ENCODE results near the gene KIF3A.
A peak's percentile ranks its signal among the peaks of the same experiment; 100 is the strongest.

Gene KIF3A

DNA sequence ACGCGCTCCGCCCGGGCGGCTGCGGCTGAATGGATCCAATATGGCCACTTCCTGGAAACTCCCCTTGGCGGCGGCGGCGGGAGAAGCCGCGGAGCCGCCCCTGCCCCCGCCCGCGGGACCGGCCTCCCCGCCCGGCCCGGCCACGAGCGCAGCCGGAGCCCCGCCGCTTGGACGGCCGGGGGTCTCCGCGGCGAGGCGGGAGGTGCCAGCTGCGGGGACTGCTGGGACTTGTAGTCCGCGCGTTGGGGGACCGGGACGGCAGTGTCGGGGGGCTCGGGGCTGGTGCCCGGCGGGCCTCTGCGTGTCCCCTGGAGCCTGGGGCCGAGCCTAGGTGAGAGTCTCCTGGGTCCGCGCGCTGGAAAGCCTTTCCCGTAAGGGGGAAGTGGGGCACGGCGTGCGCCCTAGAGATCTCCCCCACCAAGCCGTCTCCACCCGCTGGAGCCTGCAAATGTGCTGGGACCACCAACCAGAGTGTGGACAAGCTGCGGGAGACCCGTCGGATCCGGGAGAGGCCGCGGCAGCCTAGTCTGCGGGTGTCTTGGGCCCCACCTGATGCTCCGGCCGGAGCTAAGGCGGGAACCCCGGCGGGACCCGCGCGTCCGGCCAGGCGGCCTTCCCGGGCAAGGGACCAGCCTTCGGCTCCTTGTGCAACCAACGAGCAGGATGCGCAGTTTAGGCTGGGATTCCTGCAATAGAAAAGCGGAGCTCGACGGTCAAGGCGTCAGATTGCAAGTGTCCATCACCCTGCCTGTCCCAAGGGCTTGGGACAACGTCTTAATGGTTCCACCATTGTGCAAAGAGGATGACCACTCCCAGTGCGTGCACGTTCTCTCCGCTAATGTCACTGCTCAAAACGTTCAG, 40.1 kb upstream of the KIF3A start, which contains the start of gene SEPTIN8:
Gene SEPTIN8 (minus strand): TSS at position 31 of the 861 bp plus-strand sequence. CDS start 102 bp downstream, outside the sequence.
- Histone ChIP-seq H3K36me3 (no peaks in the 10 kb centered on the region), H3K27me3 (no peaks in the 10 kb centered on the region), H3K4me3 (peak within 1 kb of the TSS; percentile 63 to 90), H3K4me1 (peaks cover 0 to 58% (median 36%) of the 10 kb centered on the region in 4 donors), H3K9me3 (no peaks in the 10 kb centered on the region), H3K27ac (peak within 1 kb of the TSS; percentile 85 to 98)
- TF ChIP-seq, protein P1, sequence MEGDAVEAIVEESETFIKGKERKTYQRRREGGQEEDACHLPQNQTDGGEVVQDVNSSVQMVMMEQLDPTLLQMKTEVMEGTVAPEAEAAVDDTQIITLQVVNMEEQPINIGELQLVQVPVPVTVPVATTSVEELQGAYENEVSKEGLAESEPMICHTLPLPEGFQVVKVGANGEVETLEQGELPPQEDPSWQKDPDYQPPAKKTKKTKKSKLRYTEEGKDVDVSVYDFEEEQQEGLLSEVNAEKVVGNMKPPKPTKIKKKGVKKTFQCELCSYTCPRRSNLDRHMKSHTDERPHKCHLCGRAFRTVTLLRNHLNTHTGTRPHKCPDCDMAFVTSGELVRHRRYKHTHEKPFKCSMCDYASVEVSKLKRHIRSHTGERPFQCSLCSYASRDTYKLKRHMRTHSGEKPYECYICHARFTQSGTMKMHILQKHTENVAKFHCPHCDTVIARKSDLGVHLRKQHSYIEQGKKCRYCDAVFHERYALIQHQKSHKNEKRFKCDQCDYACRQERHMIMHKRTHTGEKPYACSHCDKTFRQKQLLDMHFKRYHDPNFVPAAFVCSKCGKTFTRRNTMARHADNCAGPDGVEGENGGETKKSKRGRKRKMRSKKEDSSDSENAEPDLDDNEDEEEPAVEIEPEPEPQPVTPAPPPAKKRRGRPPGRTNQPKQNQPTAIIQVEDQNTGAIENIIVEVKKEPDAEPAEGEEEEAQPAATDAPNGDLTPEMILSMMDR (IDR thresholded peaks at IDR 0.05) = no peak
- intact Hi-C loops (cut with DNase I; ENCODE audit: low total_unique reads) = no loop called here
- DNase-seq = peak; percentile 59 to 81

DNA sequence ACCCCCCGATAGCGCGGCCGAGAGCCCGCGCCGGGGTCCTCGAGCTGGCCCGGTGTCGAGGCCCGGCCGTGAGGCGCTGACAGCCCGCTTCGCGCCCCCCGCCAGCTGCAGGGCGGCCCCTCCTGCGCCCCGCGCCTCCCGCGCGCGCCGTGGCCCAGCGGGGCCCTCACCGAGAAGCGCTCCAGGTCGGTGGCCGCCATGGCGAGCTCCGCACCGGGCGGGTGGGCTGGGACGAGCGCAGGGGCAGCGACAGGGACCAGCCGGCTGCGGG, 39.5 kb upstream of the KIF3A start:
- H3K27ac ChIP-seq = peak overlapping the region; percentile 85 to 98
- peak overlapping the region; percentile 63 to 90 for H3K4me3 ChIP-seq
- H3K27me3 ChIP-seq = no peaks in the 10 kb centered on the region
- H3K36me3 ChIP-seq = no peaks in the 10 kb centered on the region
- H3K4me1 ChIP-seq = peaks cover 0 to 60% (median 42%) of the 10 kb centered on the region in 4 donors
- DNase-seq = no peak
- intact Hi-C loops (cut with DNase I; ENCODE audit: low total_unique reads) = no loop called here
- H3K9me3 ChIP-seq = no peaks in the 10 kb centered on the region
- TF ChIP-seq, protein P1 (IDR thresholded peaks at IDR 0.05) = no peak

DNA sequence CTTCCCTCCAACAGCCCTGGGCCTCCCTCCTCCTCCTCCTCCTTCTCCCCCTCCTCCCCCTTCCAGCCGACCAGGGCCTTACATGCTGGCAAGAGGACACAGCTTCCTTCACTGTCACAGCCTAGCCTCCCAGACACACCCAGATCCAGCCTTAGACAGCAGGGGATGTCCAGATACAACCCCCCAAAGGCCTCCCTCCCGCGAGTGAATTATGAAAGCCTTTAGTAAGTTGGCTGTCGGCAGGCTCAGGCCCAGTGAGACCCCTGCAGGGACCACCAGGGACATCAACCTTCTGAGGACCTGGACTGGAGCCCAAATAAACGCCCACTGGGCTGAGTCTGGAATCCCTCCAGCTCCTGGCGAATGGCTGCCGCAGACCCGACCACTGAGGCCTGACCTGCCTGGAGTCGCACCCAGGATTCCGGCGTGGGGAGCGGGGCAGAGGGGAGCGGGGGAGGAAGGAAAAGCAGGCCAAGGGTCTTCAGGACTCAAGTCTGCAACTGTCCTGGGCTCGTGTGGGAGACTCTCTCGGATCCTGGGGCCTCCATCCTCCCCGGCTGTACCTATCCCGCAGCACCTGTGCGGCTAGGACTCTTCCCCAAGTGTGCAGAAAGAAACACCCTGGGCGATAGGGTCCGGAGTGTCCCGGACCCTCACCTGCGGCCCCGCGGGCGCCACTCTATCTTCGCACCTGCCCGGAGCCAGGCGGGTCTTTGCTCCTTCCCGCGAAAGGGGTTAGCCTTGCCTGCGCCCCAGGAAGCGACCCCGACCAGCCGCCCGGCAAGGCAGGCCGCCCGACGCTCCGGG, 39.0 kb upstream of the KIF3A start:
- Histone ChIP-seq H3K4me3 (peak overlapping the region; percentile 63 to 90), H3K9me3 (no peaks in the 10 kb centered on the region), H3K36me3 (no peaks in the 10 kb centered on the region), H3K27ac (peak overlapping the region; percentile 85 to 98), H3K4me1 (peaks cover 0 to 63% (median 47%) of the 10 kb centered on the region in 4 donors), H3K27me3 (no peaks in the 10 kb centered on the region)
- intact Hi-C loops (cut with DNase I; ENCODE audit: low total_unique reads) = no loop called here
- TF ChIP-seq, protein P1 (IDR thresholded peaks at IDR 0.05) = no peak
- DNase-seq = peak; percentile 58 to 68

DNA sequence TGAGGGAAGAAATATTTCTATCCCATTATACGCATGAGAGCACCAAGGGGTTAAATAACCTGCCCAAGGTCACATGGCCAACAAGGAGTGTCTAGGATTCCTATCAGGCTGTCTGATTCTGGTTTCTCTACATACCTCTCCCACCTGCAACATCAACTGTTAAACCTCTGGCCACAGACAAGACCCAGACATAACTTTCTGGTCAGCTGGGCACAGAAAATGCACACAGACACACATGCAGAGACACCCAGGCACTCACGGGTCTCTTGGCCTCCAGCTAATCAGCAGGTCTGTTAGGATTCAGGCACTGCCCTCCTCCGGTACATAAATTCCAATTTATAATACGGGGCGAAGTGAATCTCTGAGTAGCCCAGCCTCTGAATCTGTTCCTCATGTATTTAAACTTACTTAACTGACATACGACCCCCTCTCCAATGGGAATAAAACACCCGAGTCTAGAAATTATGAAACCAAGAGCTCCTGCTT, 38.2 kb upstream of the KIF3A start:
- Histone ChIP-seq H3K27me3 (no peaks in the 10 kb centered on the region), H3K36me3 (no peaks in the 10 kb centered on the region), H3K27ac (peak overlapping the region; percentile 85 to 98), H3K4me3 (peak overlapping the region; percentile 63 to 90), H3K9me3 (no peaks in the 10 kb centered on the region), H3K4me1 (peaks cover 0 to 71% (median 55%) of the 10 kb centered on the region in 4 donors)
- TF ChIP-seq, protein P1 (IDR thresholded peaks at IDR 0.05) = no peak
- intact Hi-C loops (cut with DNase I; ENCODE audit: low total_unique reads) = no loop called here
- DNase-seq = peak in 1 of 2 donors; percentile 60

GRCh38 chr5:132774896-132775295, 37.5 kb upstream of the KIF3A start:
- peaks cover 0 to 76% (median 59%) of the 10 kb centered on the region in 4 donors for H3K4me1 ChIP-seq
- TF ChIP-seq, protein P1 (IDR thresholded peaks at IDR 0.05) = no peak
- no peak overlapping the region for H3K4me3 ChIP-seq
- no peaks in the 10 kb centered on the region for H3K9me3 ChIP-seq
- DNase-seq = peak in 1 of 2 donors; percentile 71
- H3K36me3 ChIP-seq = no peaks in the 10 kb centered on the region
- intact Hi-C loops (cut with DNase I; ENCODE audit: low total_unique reads) = no loop called here
- no peaks in the 10 kb centered on the region for H3K27me3 ChIP-seq
- peak overlapping the region; percentile 85 to 98 for H3K27ac ChIP-seq
